DND-41 (cell line): ENCODE measurements around the gene CCR6.

Experiments used
- EZH2 ChIP-seq: IDR thresholded peaks from 3 replicates; pipeline ENCODE4 v1.6.1; 2012; ENCODE audit warnings: borderline replicate concordance, low read depth, mild to moderate bottlenecking, moderate library complexity, low read length, inconsistent platforms; ENCODE audit not compliant: severe bottlenecking
- TF ChIP-seq, protein P1 (sequence below): IDR thresholded peaks from 2 replicates; pipeline ENCODE4 v1.5.1; 2012; ENCODE audit warnings: borderline replicate concordance, low read length, moderate library complexity, mild to moderate bottlenecking; ENCODE audit not compliant: poor library complexity, severe bottlenecking; ENCODE audit errors: extremely low read depth

- TF ChIP-seq, protein P1, sequence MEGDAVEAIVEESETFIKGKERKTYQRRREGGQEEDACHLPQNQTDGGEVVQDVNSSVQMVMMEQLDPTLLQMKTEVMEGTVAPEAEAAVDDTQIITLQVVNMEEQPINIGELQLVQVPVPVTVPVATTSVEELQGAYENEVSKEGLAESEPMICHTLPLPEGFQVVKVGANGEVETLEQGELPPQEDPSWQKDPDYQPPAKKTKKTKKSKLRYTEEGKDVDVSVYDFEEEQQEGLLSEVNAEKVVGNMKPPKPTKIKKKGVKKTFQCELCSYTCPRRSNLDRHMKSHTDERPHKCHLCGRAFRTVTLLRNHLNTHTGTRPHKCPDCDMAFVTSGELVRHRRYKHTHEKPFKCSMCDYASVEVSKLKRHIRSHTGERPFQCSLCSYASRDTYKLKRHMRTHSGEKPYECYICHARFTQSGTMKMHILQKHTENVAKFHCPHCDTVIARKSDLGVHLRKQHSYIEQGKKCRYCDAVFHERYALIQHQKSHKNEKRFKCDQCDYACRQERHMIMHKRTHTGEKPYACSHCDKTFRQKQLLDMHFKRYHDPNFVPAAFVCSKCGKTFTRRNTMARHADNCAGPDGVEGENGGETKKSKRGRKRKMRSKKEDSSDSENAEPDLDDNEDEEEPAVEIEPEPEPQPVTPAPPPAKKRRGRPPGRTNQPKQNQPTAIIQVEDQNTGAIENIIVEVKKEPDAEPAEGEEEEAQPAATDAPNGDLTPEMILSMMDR = no peak
- TF ChIP-seq EZH2 = no peak
These were observed 30.1 kb upstream of the CCR6 start for GRCh38 chr6:167092672-167093339.
